HEK293 (cell line): ENCODE measurements around the gene ANKRD39.

ENCODE experiments used
- BCL11A ChIP-seq: fragments of 450-650 bp; formaldehyde crosslinking; IDR thresholded peaks from 2 replicates; pipeline ENCODE4 v1.5.1; 2016; ENCODE audit warnings: low read depth, missing biosample characterization, missing genetic modification characterization
- GLI2 ChIP-seq: fragments of 450-650 bp; formaldehyde crosslinking; IDR thresholded peaks from 2 replicates; pipeline ENCODE4; 2017; ENCODE audit warnings: missing biosample characterization, missing genetic modification characterization, low read depth, borderline replicate concordance
- KLF8 ChIP-seq: fragments of 450-650 bp; formaldehyde crosslinking; IDR thresholded peaks from 2 replicates; pipeline ENCODE4 v1.5.1; 2016; ENCODE audit warnings: missing biosample characterization, missing genetic modification characterization
- ZNF350 ChIP-seq: fragments of 450-650 bp; formaldehyde crosslinking; IDR thresholded peaks from 2 replicates; pipeline ENCODE4 v1.5.0; 2017; ENCODE audit warnings: missing biosample characterization, mild to moderate bottlenecking, missing genetic modification characterization
- ZNF670 ChIP-seq: fragments of 450-650 bp; formaldehyde crosslinking; IDR thresholded peaks from 2 replicates; pipeline ENCODE4 v1.5.1; 2016; ENCODE audit warnings: missing biosample characterization, missing genetic modification characterization, low read depth
- TF ChIP-seq, protein P1 (sequence below): fragments of 450-650 bp; formaldehyde crosslinking; IDR thresholded peaks from 2 replicates; pipeline ENCODE4 v1.5.1; 2016; ENCODE audit warnings: missing biosample characterization, missing genetic modification characterization

DNA sequence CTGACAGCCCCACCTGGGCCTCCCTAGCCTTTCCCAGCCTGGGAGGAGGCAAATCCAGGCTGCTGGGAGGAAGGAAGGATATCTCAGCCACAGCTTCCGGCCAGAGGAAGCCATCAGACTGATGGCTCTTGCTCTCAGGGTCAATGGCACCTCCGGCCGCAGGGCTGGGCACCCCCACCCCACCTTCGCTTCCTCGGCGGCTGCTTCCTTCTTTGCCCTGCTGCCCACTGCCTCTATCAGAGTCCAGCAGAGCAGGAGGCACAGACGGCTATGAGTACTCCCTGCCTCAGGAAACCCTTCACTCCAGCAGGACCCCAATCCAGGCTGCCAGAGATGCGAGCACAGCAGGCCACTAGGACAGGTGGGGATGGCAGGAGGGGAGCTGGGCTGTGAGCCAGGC is 8.8 kb upstream of the ANKRD39 start:
- TF ChIP-seq, protein P1, sequence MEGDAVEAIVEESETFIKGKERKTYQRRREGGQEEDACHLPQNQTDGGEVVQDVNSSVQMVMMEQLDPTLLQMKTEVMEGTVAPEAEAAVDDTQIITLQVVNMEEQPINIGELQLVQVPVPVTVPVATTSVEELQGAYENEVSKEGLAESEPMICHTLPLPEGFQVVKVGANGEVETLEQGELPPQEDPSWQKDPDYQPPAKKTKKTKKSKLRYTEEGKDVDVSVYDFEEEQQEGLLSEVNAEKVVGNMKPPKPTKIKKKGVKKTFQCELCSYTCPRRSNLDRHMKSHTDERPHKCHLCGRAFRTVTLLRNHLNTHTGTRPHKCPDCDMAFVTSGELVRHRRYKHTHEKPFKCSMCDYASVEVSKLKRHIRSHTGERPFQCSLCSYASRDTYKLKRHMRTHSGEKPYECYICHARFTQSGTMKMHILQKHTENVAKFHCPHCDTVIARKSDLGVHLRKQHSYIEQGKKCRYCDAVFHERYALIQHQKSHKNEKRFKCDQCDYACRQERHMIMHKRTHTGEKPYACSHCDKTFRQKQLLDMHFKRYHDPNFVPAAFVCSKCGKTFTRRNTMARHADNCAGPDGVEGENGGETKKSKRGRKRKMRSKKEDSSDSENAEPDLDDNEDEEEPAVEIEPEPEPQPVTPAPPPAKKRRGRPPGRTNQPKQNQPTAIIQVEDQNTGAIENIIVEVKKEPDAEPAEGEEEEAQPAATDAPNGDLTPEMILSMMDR (tag by site-specific recombination), result no peak
- TF ChIP-seq ZNF670 (tag by site-specific recombination), result no peak
- no peak for TF ChIP-seq BCL11A (tag by site-specific recombination)
- TF ChIP-seq KLF8, result no peak
- no peak for TF ChIP-seq GLI2 (tag by site-specific recombination)
- no peak for TF ChIP-seq ZNF350 (tag by site-specific recombination)
